Measurements from ENCODE around the gene SMG7.

The SMG7 gene

GRCh38 chr1:183602510-183602909 lies 130.2 kb downstream of the SMG7 start:
- Histone ChIP-seq H4K20me1 (no peaks in the 10 kb centered on the region), H3K4me3 (no peak overlapping the region), H3K27me3 (no peaks in the 10 kb centered on the region), H3K27ac (no peak overlapping the region), H3K9me3 (no peaks in the 10 kb centered on the region), H3K4me1 (peaks cover 27% of the 10 kb centered on the region), H3K36me3 (no peaks in the 10 kb centered on the region), H3K4me2 (no peak overlapping the region), H3K9ac (no peak overlapping the region)
- TF ChIP-seq Cebpa-rat (IDR thresholded peaks at IDR 0.05), result no peak

Data from BLaER1 (cell line).